Right lobe of liver (tissue), 6 donors: Measurements from ENCODE around the gene STAG2. TPM values are rescaled to one million over a fixed set of nuclear protein-coding genes. Genes with fewer than 3 reads are reported as not detected.

Source experiments
- ATAC-seq, 4 donors: fragments of 200-7000 bp; cut with Tn5 transposase; one replicate each; pipeline ENCODE4 v1.9.1; 2020; ENCODE audit warnings: mild to moderate bottlenecking in 4 of 4, moderate library complexity in 4 of 4
- DNase-seq, 3 donors: peaks; one replicate each; pipeline ENCODE4 v3.0.0-alpha.2; 2020
- H3K27ac ChIP-seq, 3 donors: fragments of 200-600 bp; one replicate each; pipeline ENCODE4 v1.8.0; 2022
- H3K27me3 ChIP-seq, 2 donors: fragments of 200-600 bp; one replicate each; pipeline ENCODE4 v1.8.0; 2022
- H3K36me3 ChIP-seq, 4 donors: fragments of 200-600 bp; sonication (generic) in 1 of 4; one replicate each; pipeline versions ENCODE4 v1.5.1 to v1.8.0; 2017 to 2022; ENCODE audit warnings: control low read depth in 1 of 4
- H3K4me1 ChIP-seq, 4 donors: fragments of 200-600 bp; sonication (generic) in 1 of 4; one replicate each; pipeline versions ENCODE4 v1.5.1 to v1.8.0; 2017 to 2022; ENCODE audit warnings: control low read depth in 1 of 4
- H3K4me3 ChIP-seq, 3 donors: fragments of 200-600 bp; one replicate each; pipeline ENCODE4 v1.8.0; 2022
- H3K9me3 ChIP-seq, 4 donors: fragments of 200-600 bp; sonication (generic) in 1 of 4; one replicate each; pipeline versions ENCODE4 v1.5.1 to v1.8.0; 2017 to 2022; ENCODE audit warnings: control low read depth in 1 of 4
- POLR2A ChIP-seq: fragments of 450-650 bp; IDR thresholded peaks from one replicate; pipeline ENCODE4 v1.6.1; 2017; ENCODE audit warnings: antibody characterized with exemption, mild to moderate bottlenecking
- WGBS: methylation state at CpG from one replicate; pipeline ENCODE4 v1.1.6; 2018; ENCODE audit warnings: low coverage, low lambda C conversion rate; ENCODE audit not compliant: insufficient coverage; ENCODE audit errors: missing lambda C conversion rate; 5-methylcytosine and 5-hydroxymethylcytosine counted together
- intact Hi-C, 2 donors: fragments of 100-400 bp; cut with DNase I; formaldehyde crosslinking; loops; one replicate each; pipeline versions ENCODE4 v1.11.2 to v1.14.1; 2022
- total RNA-seq, 6 experiments: library from RNA; depleted of rRNA in 2 of 6; stranded (reverse); fragments of >200 nt in 2 of 6; fragmentation: NEBNext Ultra II Directional in 3 of 6; extraction: Animal tissue kit (Norgen Biotek cat#: 25700) in 3 of 6; gene quantifications; one replicate each; pipeline versions ENCODE4 v1.1.0 to v1.2.4, GENCODE V29; 2016 to 2023
- TF ChIP-seq, protein P1 (sequence below), 4 donors: fragments of 200-600 bp in 3 of 4; fragments of 450-650 bp in 1 of 4; IDR thresholded peaks; one replicate each; pipeline versions ENCODE4 v1.5.1 to v1.8.0; 2016 to 2022; ENCODE audit warnings: antibody characterized with exemption in 4 of 4, mild to moderate bottlenecking in 2 of 4
- donor health status: DM: no; HTN: yes; CAD: no.
- donor health status: DM: no; HTN: no; CAD: no.
- donor health status: DM: no; HTN: no; CAD: no.
- donor health status: DM: no; HTN: yes; CAD: no.
- donor health status: DM: no; HTN: yes; CAD: no.

Gene STAG2
- total RNA-seq, 6 experiments from 2014 or later, result 17.1 to 27.5 (median 23.9) TPM

- Histone ChIP-seq H3K9me3 (no peaks in the 10 kb centered on the region), H3K4me3 (no peak overlapping the region), H3K27me3 (no peaks in the 10 kb centered on the region), H3K27ac (no peak overlapping the region), H3K36me3 (peaks cover 0 to 6% (median 1%) of the 10 kb centered on the region in 4 donors), H3K4me1 (no peaks in the 10 kb centered on the region)
- DNase-seq (no peak), ATAC-seq (peak in 2 of 4 donors; percentile 7 to 17)
- TF ChIP-seq POLR2A, result no peak
- TF ChIP-seq, protein P1, sequence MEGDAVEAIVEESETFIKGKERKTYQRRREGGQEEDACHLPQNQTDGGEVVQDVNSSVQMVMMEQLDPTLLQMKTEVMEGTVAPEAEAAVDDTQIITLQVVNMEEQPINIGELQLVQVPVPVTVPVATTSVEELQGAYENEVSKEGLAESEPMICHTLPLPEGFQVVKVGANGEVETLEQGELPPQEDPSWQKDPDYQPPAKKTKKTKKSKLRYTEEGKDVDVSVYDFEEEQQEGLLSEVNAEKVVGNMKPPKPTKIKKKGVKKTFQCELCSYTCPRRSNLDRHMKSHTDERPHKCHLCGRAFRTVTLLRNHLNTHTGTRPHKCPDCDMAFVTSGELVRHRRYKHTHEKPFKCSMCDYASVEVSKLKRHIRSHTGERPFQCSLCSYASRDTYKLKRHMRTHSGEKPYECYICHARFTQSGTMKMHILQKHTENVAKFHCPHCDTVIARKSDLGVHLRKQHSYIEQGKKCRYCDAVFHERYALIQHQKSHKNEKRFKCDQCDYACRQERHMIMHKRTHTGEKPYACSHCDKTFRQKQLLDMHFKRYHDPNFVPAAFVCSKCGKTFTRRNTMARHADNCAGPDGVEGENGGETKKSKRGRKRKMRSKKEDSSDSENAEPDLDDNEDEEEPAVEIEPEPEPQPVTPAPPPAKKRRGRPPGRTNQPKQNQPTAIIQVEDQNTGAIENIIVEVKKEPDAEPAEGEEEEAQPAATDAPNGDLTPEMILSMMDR (IDR thresholded peaks at IDR 0.05), result no peak
- intact Hi-C loops, result no loop called here
- WGBS, result 67% methylated on average over 5 of the region's 6 CpGs
Observed at GRCh38 chrX:124087000-124087746, 125.7 kb downstream of the STAG2 start.

DNA sequence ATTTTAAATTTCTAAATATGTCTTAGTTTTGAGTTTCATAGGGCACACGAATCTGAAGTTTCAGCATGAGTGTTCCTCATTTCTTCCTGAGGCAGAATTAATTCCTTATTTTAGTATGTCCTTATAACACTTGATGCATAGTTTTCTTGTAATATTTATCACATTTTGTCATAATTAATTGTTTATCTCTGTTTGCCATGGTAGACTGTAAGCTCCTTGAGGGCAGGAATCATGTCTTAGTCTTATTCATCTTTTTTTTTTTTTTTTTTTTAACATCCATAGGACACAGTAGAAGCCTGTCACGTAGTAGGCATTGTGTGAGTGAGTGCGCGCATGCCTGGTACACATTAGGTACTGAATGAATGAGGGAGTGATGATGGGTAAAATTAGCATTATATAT lies 131.7 kb downstream of the STAG2 start:
- Histone ChIP-seq H3K4me1 (no peaks in the 10 kb centered on the region), H3K27ac (no peak overlapping the region), H3K9me3 (no peaks in the 10 kb centered on the region), H3K4me3 (no peak overlapping the region), H3K36me3 (peaks cover 0 to 14% (median 0%) of the 10 kb centered on the region in 4 donors), H3K27me3 (no peaks in the 10 kb centered on the region)
- DNase-seq (no peak), ATAC-seq (no peak)
- WGBS, result 71% methylated on average over 4 of the region's 4 CpGs
- no peak for TF ChIP-seq POLR2A
- TF ChIP-seq, protein P1 (IDR thresholded peaks at IDR 0.05), result no peak
- intact Hi-C loops, result no loop called here

DNA sequence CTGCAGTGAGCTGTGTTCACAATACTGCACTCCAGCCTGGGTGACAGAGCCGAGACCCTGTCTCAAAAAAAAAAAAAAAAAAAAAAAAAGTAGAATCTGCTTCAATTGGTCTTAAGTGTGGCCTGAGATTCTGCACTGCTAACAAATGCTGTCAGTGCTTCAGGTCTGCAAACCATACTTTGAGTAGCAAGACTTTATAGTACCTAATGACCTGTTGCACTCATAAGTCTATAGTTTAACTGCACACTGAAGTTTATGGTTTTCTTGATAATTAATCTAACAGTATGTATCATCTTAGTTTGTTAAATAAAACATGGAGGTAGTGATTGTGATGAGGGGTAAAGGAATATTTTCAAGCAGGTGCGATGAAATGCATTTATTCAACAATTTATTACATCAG lies 135.6 kb downstream of the STAG2 start:
- peaks cover 0 to 7% (median under 1%) of the 10 kb centered on the region in 4 donors for H3K36me3 ChIP-seq
- H3K27me3 ChIP-seq, result no peaks in the 10 kb centered on the region
- H3K4me1 ChIP-seq, result no peaks in the 10 kb centered on the region
- DNase-seq (no peak), ATAC-seq (no peak)
- 54% methylated on average over 1 of the region's 2 CpGs for WGBS
- no peak overlapping the region for H3K4me3 ChIP-seq
- H3K27ac ChIP-seq, result no peak overlapping the region
- no peaks in the 10 kb centered on the region for H3K9me3 ChIP-seq
- TF ChIP-seq, protein P1 (IDR thresholded peaks at IDR 0.05), result no peak
- no peak for TF ChIP-seq POLR2A
- intact Hi-C loops, result no loop called here

DNA sequence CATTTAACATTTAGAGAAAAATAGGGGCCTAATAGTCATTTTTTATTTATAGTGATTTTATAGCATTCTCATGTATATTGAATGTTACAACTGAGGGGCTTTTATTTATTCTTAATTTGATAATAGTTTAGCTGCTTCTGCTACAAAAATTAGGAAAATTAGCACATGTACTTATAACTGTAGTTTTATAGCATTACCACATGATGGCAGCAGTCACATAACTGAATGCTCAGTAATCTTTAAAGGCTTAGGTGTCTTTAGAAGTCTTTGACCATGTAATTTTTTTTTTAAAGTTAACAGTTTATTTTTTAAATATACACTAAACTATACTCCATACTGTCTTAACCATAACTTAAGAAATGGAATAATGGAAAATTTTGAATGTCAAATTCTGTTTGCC lies 136.6 kb downstream of the STAG2 start:
- TF ChIP-seq, protein P1 (IDR thresholded peaks at IDR 0.05), result peak; percentile 37 to 63 (median 60)
- no peak for TF ChIP-seq POLR2A
- no peak overlapping the region for H3K27ac ChIP-seq
- peaks cover 0 to 7% (median under 1%) of the 10 kb centered on the region in 4 donors for H3K36me3 ChIP-seq
- no peaks in the 10 kb centered on the region for H3K9me3 ChIP-seq
- no peaks in the 10 kb centered on the region for H3K27me3 ChIP-seq
- H3K4me3 ChIP-seq, result no peak overlapping the region
- intact Hi-C loops, result no loop called here
- H3K4me1 ChIP-seq, result no peaks in the 10 kb centered on the region
- DNase-seq, result no peak
- ATAC-seq, result peak; percentile 46 to 69 (median 57)
